HAP-1 (cell line): ENCODE data around the gene TMEM243.
A peak's percentile ranks its signal among the peaks of the same experiment; 100 is the strongest.

Experiments
- DNase-seq, 2 experiments: peaks; one replicate each; pipeline ENCODE4 v3.0.0-alpha.2; 2016 to 2020; ENCODE audit warnings: low spot score in 2 of 2
- H3K27me3 ChIP-seq: fragments of 250-450 bp; sonication (Bioruptor Pico); 2 replicates; pipeline ENCODE4 v1.5.1; 2020; ENCODE audit warnings: low read depth, mild to moderate bottlenecking, moderate library complexity
- H3K36me3 ChIP-seq: fragments of 250-450 bp; sonication (Bioruptor Pico); replicated peaks from 2 replicates; pipeline ENCODE4 v1.5.1; 2020; ENCODE audit warnings: mild to moderate bottlenecking
- H3K4me1 ChIP-seq: fragments of 250-450 bp; sonication (Bioruptor Pico); 2 replicates; pipeline ENCODE4 v1.5.1; 2020; ENCODE audit warnings: mild to moderate bottlenecking
- H3K4me3 ChIP-seq: fragments of 250-450 bp; sonication (Bioruptor Pico); 2 replicates; pipeline ENCODE4 v1.5.1; 2020; ENCODE audit warnings: mild to moderate bottlenecking, moderate library complexity
- H3K9me3 ChIP-seq: fragments of 250-450 bp; sonication (Bioruptor Pico); 2 replicates; pipeline ENCODE4 v1.5.1; 2020; ENCODE audit warnings: mild to moderate bottlenecking, moderate library complexity
- in situ Hi-C: fragments of 300-500 bp; cut with MboI; formaldehyde crosslinking; loops from 3 replicates; pipeline ENCODE4 v1.14.3; 2020; ENCODE audit warnings: low sequenced_read_pairs, inconsistent platforms, mixed read lengths

Gene TMEM243

DNA sequence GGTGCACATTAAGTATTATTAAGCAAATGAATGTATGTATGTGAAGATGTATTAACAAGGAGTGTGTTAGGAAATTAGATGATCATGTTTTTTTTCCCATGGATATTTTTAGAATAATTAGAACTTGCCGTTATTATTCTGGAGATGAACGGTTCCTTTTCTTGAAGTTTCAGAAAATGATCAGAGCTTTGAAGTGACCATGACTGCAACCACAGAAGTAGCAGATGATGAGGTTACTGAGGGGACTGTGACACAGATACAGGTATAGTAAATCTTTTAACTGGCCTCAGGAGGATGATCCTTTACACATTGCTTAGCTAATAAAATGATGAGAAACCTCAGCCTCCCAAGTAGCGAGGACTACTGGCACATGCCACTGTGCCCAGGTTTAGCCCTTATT, 48.7 kb downstream of the TMEM243 start:
- Histone ChIP-seq H3K4me1 (no peaks in the 10 kb centered on the region), H3K4me3 (no peak overlapping the region), H3K9me3 (no peaks in the 10 kb centered on the region), H3K27me3 (no peaks in the 10 kb centered on the region), H3K36me3 (peaks cover 96% of the 10 kb centered on the region)
- no peak for DNase-seq
- in situ Hi-C loops = no loop called here

DNA sequence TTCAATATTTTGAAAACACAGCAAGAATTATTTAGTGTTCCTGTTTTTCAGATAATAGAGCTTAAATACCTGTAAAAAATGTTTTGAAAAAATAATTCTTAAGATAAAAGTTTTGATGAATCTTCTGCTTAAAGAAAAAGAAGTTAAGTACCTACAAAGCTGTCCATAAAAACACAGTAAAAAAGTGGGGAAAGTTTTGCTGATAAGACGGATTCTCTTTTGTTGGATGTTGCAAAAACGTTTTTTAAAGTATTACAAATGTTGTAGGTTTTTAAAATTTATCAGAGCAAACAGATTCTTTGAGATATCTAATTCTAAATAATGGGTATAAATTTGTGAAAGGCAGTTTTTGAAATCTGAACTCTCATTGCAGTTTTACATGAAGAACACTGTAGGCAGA, 55.1 kb downstream of the TMEM243 start:
- Histone ChIP-seq H3K4me3 (no peak overlapping the region), H3K9me3 (no peaks in the 10 kb centered on the region), H3K4me1 (no peaks in the 10 kb centered on the region), H3K27me3 (no peaks in the 10 kb centered on the region), H3K36me3 (peaks cover 56% of the 10 kb centered on the region)
- in situ Hi-C loops = no loop called here
- DNase-seq = no peak

DNA sequence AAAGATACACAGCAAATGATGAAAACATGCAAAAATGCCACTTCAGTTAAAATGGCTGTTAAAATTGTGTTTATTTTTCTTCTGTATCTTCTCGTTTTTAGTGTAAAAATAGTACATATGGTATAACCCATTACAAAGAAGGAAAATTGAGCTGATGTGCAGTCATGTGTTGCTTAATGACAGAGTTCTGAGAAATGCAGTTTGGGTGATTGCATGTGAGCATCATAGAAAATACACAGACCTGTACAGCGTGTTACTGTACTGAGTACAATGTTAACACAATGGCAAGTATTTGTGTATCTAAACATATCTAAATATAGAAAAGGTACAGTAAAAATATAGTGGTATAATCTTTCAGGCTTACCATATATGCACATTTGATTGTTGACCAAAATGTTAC, 60.0 kb downstream of the TMEM243 start:
- in situ Hi-C loops = no loop called here
- Histone ChIP-seq H3K27me3 (no peaks in the 10 kb centered on the region), H3K4me1 (peaks cover 10% of the 10 kb centered on the region; the same call in 1 of the 2 replicates), H3K9me3 (no peaks in the 10 kb centered on the region), H3K4me3 (no peak overlapping the region), H3K36me3 (peaks cover 10% of the 10 kb centered on the region)
- no peak for DNase-seq

DNA sequence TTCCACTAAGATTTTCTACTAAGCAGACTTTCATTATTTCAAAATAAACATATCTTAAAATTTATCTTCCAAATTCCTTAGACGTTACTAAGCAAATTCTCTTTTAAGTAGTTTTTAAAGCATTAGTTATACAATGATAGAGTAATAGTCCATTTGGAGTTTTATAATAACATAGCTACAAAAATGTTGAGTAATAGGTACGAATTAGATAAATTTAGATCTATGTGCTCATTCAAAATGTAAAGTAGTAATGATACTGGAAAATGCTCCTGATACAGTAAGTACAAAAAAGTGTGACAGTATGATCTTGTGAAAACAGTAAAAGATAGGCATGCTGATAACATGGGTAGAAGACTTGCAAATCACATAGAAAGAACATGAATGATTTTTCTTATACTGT, 62.8 kb downstream of the TMEM243 start:
- Histone ChIP-seq H3K27me3 (no peaks in the 10 kb centered on the region), H3K36me3 (peaks cover 7% of the 10 kb centered on the region), H3K4me3 (no peak overlapping the region), H3K4me1 (peaks cover 10% of the 10 kb centered on the region; the same call in 1 of the 2 replicates), H3K9me3 (no peaks in the 10 kb centered on the region)
- no peak for DNase-seq
- in situ Hi-C loops = no loop called here

DNA sequence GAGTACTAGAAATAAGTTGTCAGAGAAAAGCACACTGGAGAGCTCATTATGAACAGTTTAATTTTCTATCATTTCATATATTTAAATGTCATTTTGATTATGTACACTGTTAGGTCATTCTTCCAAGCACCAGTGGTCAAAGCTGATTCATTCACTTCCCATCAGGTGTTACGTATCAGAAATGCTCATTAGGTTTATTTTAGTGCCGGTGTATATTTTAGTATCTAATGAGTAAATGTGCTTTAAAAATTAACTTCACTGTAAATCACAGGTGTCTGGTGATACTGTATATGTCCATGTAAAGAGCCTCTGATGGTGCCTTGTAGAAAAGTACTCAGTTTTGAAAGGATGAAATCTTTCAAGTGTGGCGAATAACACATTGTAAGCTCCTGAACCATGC, 63.7 kb downstream of the TMEM243 start:
- H3K36me3 ChIP-seq = peaks cover 7% of the 10 kb centered on the region
- H3K4me3 ChIP-seq = no peak overlapping the region
- H3K27me3 ChIP-seq = no peaks in the 10 kb centered on the region
- no peak for DNase-seq
- no peaks in the 10 kb centered on the region for H3K9me3 ChIP-seq
- H3K4me1 ChIP-seq = peaks cover 10% of the 10 kb centered on the region; the same call in 1 of the 2 replicates
- in situ Hi-C loops = no loop called here

DNA sequence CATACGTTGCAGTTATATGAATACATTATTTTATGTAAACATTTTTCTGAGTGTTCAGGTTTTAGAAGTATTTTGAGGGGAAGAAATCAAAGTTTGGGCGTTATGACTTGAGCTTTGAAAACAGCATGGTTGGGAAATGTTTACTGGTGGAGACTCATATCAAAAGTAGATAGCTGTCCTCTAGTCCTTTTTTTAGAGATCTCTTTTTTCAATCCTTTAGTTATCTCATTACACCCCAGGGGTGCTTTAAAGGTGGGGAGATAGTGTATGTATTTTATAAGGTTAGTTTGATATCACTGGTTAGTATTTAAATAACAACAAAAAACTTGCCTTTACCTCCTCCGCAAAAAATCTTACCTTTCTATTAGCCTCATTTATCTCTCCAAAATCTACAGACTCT, 65.0 kb downstream of the TMEM243 start:
- Histone ChIP-seq H3K36me3 (peaks cover 3% of the 10 kb centered on the region), H3K9me3 (no peaks in the 10 kb centered on the region), H3K4me1 (peaks cover 10% of the 10 kb centered on the region; the same call in 1 of the 2 replicates), H3K27me3 (no peaks in the 10 kb centered on the region), H3K4me3 (peak overlapping the region; percentile 77)
- DNase-seq = no peak
- in situ Hi-C loops = no loop called here

DNA sequence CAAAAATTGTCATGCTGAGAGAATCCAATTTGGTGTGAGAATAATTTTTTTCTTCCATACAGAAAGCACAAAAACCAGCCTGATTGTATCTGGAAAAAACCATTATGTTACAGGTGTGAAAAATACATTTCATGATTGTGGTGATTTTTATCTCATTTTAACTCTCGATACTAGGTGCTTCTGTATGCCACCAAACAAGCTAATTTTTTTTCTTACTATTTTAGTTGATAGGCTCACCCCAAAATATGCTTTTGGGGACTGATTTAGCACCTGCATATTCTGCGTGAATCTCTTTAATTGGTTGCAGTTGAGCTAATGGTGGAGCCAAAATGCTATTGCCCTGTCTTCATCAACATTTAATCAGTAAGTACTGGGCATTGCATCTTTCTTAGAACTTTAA, 65.4 kb downstream of the TMEM243 start:
- peaks cover 2% of the 10 kb centered on the region; the same call in 1 of the 2 replicates for H3K36me3 ChIP-seq

DNA sequence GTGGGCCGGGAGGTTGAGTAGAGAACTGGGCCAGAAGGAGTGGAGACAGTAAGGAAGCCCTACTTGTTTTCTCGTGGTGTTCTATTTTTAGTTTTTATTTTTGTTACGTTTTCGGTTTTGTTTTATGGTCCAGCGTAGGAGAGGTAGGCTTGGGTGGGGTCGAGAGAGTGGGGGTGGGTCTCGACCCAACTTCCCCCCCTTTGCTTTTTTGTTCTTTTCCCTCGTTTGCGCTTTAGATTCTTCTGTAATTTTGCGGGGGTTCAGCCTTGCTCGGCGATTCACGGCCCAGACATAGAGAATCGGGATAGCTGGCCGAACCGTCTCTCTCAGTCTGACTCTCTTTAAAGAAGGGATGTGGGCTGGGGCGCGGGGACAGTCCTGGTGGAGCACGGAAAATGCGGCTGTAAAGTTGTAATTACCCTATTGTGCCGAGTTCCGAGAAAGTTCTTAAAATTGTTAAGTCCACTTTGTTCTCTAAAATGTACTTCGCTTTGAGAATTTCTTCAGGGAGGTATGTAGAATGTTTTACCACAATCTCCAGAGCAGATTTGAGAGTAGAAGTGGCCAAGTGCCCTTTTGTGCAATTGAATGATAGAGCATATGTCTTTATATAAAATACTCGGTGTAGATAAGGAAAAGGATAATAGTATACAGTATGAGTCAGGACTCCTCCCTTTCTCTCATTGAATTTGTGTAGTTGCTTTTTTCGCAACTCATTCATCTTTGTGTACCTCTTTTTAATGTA, 66.5 kb downstream of the TMEM243 start:
- peak overlapping the region; percentile 77 for H3K4me3 ChIP-seq
- peaks cover 2% of the 10 kb centered on the region; the same call in 1 of the 2 replicates for H3K36me3 ChIP-seq
- in situ Hi-C loops = no loop called here
- no peaks in the 10 kb centered on the region for H3K9me3 ChIP-seq
- peak; percentile 15 to 46 for DNase-seq
- peaks cover 10% of the 10 kb centered on the region; the same call in 1 of the 2 replicates for H3K4me1 ChIP-seq
- H3K27me3 ChIP-seq = no peaks in the 10 kb centered on the region

More for the DNA sequence above, 65.4 kb downstream of the TMEM243 start:
- in situ Hi-C loops = no loop called here
- no peaks in the 10 kb centered on the region for H3K27me3 ChIP-seq
- no peaks in the 10 kb centered on the region for H3K9me3 ChIP-seq
- peak overlapping the region; percentile 77 for H3K4me3 ChIP-seq
- peaks cover 10% of the 10 kb centered on the region; the same call in 1 of the 2 replicates for H3K4me1 ChIP-seq
- DNase-seq = no peak

DNA sequence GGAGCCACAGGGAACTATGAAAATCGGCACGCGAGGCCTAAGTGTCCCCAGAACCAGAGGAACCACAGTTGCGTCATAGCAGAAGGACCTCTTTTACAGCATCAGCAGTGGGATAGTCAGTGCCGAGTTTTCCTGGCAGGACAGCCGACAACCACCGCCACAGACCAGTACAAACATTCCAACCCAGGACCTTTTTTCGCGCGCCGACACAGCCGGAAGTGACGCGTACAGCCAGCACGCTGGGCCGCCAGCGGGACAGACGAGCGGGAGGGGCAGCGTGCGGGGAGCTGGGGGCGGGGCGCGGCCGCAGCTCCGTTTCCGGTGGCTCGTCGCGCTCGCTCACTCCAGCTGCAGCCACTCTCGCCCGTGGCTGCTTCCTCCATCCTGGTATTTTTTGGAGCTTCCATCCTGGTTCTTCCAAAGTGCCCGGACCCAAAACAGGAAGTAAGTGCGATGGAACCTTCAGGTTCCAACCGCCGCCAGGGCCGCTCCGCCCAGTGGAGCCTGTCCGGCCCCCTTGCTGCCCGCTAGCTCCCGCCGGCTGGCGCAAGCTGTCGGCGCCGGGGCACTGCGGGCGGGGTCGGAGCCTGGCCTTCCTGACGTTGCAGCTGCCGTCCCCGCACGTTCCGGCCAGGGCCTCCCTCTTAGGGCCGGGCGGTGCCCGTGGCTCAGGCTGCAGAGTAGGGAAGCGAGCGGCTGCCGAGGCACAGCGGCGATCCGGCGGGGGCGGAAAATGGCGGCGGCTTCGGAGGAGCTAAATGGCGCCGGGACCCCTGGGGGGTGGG, 67.2 kb downstream of the TMEM243 start, which contains the start of gene DMTF1:
Gene DMTF1, plus strand, starts transcription at position 342 of the 785 bp plus-strand sequence. CDS start 12,489 bp downstream, outside the sequence.
- peak; percentile 87 to 94 for DNase-seq
- peaks cover 10% of the 10 kb centered on the region; the same call in 1 of the 2 replicates for H3K4me1 ChIP-seq
- peak within 1 kb of the TSS; percentile 77 for H3K4me3 ChIP-seq
- H3K27me3 ChIP-seq = no peaks in the 10 kb centered on the region
- in situ Hi-C loops = no loop called here
- H3K36me3 ChIP-seq = peaks cover 2% of the 10 kb centered on the region; the same call in 1 of the 2 replicates
- H3K9me3 ChIP-seq = no peaks in the 10 kb centered on the region

DNA sequence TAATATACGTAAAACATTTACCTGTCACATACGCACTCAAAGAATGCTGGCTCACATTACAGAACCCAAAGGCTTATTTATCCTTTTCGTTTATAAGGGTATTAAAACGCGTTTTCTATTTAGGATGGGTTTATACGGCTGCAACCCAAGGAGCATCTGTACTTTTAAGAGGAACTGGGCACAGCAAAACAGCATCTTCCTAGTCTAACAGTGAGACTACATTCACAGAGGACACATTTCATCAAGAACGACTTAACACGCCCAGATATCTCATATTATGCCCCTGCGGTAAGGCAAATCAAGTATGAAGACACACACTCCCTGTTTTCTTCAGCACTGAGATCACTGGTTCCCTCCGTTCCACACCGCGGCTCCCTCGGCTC, 67.8 kb downstream of the TMEM243 start:
- in situ Hi-C loops = no loop called here
- no peak for DNase-seq
- H3K4me1 ChIP-seq = peaks cover 10% of the 10 kb centered on the region; the same call in 1 of the 2 replicates
- peak overlapping the region; percentile 77 for H3K4me3 ChIP-seq
- H3K9me3 ChIP-seq = no peaks in the 10 kb centered on the region
- H3K36me3 ChIP-seq = peaks cover 2% of the 10 kb centered on the region; the same call in 1 of the 2 replicates
- H3K27me3 ChIP-seq = no peaks in the 10 kb centered on the region

DNA sequence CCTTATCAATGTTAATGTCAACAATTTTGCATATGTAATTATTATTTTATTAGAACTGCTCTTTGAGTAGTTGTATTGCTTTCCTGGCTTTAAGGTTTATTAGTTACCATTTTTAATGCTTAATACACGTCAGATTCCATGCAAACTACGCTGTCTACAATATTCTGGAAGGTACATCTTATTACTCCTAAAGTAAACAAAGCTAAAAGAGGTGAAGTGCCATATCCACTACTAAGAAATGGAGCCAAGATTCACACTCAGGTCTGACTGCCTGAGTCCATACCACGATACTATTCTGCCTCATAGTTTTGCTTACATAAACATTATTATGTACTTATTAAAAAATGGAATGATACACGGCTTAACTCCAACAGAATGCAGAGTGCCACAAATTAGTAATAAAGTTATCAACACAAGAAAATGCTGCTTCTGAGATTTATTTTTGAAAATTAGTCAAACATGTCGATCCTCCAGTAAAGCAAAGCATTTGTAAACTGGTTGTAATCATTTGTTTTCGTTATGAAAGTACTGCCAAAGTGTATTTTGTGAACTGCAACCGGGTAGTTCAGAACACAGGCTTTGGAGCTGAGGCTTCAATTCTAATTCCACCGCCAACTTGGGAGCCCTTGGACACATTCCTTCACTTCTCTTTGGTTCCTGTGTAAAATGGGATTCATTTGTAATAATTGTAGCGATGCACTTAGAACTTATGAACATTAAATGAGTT, 68.4 kb downstream of the TMEM243 start:
- DNase-seq = no peak
- Histone ChIP-seq H3K36me3 (0 out of 2 replicates have a peak, but pooled peaks cover 2% of the 10 kb centered on the region), H3K9me3 (no peaks in the 10 kb centered on the region), H3K27me3 (no peaks in the 10 kb centered on the region), H3K4me3 (peak overlapping the region; percentile 77), H3K4me1 (peaks cover 10% of the 10 kb centered on the region; the same call in 1 of the 2 replicates)
- in situ Hi-C loops = no loop called here

DNA sequence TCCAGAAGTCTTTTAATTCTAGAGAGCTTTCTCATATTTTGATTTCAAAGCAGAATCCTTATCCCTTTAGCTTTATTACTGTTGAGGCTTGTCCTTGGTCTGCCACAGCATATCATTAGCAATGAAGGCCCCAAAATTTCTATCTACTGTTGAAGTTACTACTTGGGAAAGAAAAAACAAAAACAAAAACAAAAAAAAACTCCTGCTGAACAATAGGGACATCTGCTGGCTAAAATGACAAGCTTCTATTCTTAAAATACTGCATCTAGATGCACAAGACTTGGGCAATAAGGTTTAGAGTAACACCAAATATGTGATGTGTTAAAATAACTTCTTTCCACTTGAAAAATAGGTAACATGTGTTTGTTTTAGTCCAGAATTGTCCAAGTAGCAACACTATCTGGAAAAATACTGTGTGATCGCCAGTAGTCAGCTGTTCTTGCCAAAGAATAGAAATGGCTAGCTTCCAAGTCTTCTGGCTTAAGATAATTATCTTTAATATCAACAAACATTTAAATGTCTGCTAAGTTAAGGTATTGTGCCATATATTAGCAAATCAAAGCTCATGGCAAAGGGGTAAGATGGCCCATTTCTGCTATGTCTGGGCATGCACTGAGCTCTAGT, 71.1 kb downstream of the TMEM243 start:
- in situ Hi-C loops = loop anchor here (25.0 kb wide), 1 partner anchor 211 kb away; no protein-coding TSS in a partner anchor
- no peaks in the 10 kb centered on the region for H3K4me1 ChIP-seq

DNA sequence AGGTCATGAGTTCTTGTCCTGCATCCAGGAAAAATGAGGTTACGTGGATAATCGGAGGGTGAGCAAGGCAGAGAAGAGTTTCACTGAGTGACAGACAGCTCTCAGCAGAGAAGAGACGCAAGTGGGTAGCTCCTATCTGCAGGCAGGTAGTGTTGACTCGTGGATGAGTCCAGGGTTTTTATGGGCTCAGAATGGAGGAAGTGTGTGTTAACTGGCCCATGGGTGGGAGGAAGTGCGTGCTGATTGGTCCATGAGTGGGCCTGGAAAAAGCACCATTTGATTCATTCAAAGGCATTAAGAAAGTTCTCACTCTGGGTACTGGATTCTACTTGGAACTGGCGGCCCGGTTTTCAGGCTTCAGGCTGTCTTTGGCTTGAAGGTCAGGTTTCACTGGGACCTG, 72.0 kb downstream of the TMEM243 start:
- no peaks in the 10 kb centered on the region for H3K9me3 ChIP-seq
- no peak overlapping the region for H3K4me3 ChIP-seq
- in situ Hi-C loops = loop anchor here (25.0 kb wide), 1 partner anchor 210 kb away; no protein-coding TSS in a partner anchor
- DNase-seq = no peak
- H3K27me3 ChIP-seq = no peaks in the 10 kb centered on the region; the same call in 1 of the 2 replicates
- 0 out of 2 replicates have a peak, but pooled peaks cover under 1% of the 10 kb centered on the region for H3K36me3 ChIP-seq
- H3K4me1 ChIP-seq = no peaks in the 10 kb centered on the region

More for the DNA sequence above, 71.1 kb downstream of the TMEM243 start:
- H3K9me3 ChIP-seq = no peaks in the 10 kb centered on the region
- H3K27me3 ChIP-seq = no peaks in the 10 kb centered on the region; the same call in 1 of the 2 replicates
- H3K4me3 ChIP-seq = no peak overlapping the region
- 0 out of 2 replicates have a peak, but pooled peaks cover 2% of the 10 kb centered on the region for H3K36me3 ChIP-seq
- DNase-seq = no peak
